Occipital lobe (tissue), 2 donors: ENCODE measurements around the gene TMEM121B. TPM values are rescaled to one million over a fixed set of nuclear protein-coding genes. Genes with fewer than 3 reads are reported as not detected.

ENCODE experiments used
- DNase-seq: peaks from one replicate; lab custom pipeline; 2025; lab: John Stamatoyannopoulos, UW
- total RNA-seq: library from RNA; depleted of rRNA; stranded (reverse); fragments of >200 nt; gene quantifications from one replicate; pipeline ENCODE4 v1.2.3, GENCODE V29; 2014

The TMEM121B gene
- total RNA-seq, 1 donor from 2014 or later = 10.0 TPM

DNA sequence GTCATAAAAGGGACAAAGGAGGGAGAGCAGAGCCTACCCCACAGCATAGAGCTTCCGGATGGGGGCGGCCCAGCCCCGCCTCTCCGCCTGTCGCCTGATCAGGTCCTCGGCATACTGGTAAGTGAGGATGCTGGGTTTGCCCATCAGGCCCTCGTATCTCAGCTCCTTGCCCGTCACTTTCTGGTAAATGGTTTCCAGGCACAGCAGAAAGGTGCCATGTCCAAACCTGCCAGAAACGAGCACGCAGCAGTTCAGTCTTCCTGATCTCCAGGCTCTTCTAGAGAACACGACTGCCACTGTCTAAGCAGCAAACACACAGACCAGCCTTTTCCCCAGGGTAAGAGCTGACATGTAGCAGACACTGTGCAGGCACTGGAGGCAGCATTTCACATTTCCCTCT, 17.4 kb upstream of the TMEM121B start:
- no peak for DNase-seq

GRCh38 chr22:17137861-17138425, 16.8 kb upstream of the TMEM121B start:
- no peak for DNase-seq

DNA sequence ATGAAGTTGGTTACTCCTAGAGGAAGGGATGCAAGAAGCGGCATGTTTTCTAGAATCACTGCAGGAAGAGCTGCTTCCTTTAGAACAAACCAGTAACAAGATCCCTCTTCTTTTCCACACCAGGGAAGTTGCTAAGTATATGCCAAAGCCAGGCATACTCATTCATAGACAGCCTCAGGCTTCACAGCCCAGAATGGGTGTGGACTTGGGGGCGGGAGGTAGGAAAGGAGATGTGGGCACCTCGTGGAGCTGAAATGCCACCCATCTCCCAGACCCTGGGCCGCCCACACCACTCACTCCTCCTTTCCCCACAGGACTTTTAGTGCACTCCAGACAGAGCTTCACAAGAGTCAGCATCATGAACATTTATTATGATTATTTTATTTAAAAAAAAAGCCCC, 16.0 kb upstream of the TMEM121B start:
- no peak for DNase-seq

DNA sequence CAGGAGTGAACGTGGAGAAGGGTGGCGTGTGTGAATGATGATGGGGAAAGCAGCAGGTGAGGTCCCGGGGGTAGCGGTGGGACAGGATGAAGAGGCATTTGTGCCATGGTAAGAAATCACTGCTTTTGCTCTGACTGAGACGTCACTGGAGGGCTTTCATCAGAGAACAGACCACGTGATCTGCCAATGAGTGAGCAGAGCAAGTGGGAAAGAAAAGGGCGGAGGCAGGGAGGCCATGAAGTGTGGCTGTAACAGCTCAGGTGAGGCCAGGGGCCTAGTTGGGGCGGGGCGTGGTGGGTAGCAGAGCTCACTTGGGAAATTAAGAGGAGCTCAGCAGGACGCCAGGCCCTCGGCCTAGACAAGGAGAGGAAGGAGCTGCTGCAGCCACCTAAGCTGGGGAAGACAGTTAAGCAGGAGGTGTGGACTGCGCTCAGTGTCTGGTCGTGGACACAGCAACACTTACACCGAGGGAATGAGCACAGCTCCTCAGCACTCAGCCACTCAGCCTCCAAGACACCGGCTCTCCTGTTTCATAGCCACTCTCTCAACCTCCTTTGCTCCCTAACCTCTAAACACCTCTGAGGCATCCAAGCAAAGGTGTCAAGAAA, 14.1 kb upstream of the TMEM121B start:
- DNase-seq = no peak

GRCh38 chr22:17133137-17133536, 12.0 kb upstream of the TMEM121B start:
- DNase-seq = no peak

- no peak for DNase-seq
Observed at GRCh38 chr22:17132112-17132511, 11.0 kb upstream of the TMEM121B start.

DNA sequence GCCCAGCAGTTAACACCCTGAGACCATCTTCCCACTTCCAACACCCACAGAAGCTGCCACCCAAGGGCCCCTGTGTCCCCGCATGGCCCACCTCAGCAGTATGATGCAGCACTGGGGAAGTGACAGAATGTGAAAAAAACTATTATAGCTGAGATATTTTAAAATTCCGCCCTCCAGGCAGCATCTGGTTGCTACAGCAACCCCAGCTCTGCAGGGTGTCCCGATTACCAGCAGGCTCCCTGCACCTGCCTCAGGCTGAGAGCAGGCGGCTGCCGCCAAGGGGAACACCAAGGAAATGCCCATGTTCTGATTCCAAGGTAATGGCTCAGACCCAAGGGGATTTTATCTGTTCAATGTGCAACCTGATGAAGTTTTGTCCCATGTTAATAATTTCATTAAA, 10.5 kb upstream of the TMEM121B start:
- DNase-seq = peak; percentile 75

GRCh38 chr22:17130199-17130598, 9.0 kb upstream of the TMEM121B start:
- DNase-seq = no peak

- DNase-seq = no peak
Observed at GRCh38 chr22:17120711-17121232, 388 bp downstream of the TMEM121B start.

DNA sequence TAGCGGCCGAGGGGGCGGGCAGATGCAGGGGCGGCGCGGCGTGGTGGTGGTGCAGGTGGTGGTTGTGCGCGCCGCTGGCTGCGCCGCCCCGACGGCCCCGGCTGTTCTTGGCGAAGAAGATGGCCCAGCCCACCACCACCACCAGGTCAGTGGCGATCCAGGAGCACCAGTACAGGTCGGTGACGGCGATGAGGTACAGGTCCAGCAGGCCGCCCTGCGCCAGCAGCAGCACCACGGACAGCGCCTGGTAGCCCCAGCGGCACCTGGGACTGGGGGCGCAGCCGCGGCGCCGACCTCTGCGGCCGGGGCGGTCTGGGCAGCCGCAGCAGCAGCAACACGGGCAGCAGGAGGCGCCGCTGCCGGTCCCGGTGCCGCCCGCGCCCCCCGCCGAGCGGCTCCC, 879 bp downstream of the TMEM121B start:
- DNase-seq = no peak

DNA sequence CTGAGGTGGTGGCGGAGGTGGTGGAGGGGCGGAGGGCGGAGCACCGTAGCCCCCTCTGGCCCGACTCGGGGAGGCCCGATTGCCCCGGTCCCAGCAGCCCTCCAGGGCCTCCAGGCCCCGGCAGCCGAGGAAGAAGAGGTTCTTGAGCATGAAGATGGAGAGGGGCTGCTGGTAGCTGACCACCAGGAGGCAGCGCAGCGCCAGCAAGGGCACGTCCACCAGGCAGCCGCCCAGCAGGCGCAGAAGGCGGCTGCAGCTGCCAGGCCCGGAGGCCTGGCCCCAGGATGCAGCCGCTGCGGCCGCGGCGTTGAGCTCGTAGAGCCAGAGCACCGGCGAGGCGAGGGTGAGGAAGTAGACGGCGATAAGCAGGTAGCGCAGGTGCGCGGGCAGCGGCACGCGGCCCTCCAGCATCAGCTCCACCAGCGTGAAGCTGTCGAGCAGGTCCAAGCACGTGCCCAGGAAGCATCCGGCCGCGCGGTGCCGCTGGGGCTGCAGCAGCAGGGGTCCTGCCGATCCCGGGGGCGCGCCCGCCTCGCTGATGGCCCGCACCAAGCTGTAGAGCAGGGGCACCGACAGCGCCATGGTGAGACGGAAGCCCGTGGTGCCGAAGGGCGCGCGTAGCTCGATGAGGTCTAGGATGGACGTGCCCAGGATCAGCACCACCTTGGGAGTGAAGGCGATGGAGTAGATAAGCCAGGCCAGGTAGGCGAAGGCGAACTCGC, 1.5 kb downstream of the TMEM121B start:
- DNase-seq = no peak

- DNase-seq = no peak
Observed at GRCh38 chr22:17118342-17118741, 2.8 kb downstream of the TMEM121B start.

DNA sequence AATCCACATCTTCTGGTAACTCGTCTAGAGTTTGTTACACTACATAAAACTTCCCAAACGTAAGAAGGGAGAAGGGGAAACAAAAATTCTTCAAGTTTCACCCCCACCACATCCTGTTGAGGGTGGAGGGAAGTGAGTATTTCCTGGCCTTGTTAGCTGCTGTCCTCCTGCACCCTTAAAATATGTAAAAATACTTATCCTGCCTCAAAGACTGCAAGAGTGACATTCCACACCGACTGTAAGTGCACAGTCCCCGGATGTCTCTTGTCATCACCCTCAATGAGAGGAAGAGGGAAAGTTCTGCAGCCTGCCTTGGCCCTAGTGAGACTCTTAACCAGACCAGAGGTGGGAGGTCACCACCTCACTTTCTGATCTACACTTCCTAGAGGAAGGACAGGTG, 3.3 kb downstream of the TMEM121B start:
- DNase-seq = no peak

GRCh38 chr22:17117400-17117799, 3.8 kb downstream of the TMEM121B start:
- DNase-seq = no peak

DNA sequence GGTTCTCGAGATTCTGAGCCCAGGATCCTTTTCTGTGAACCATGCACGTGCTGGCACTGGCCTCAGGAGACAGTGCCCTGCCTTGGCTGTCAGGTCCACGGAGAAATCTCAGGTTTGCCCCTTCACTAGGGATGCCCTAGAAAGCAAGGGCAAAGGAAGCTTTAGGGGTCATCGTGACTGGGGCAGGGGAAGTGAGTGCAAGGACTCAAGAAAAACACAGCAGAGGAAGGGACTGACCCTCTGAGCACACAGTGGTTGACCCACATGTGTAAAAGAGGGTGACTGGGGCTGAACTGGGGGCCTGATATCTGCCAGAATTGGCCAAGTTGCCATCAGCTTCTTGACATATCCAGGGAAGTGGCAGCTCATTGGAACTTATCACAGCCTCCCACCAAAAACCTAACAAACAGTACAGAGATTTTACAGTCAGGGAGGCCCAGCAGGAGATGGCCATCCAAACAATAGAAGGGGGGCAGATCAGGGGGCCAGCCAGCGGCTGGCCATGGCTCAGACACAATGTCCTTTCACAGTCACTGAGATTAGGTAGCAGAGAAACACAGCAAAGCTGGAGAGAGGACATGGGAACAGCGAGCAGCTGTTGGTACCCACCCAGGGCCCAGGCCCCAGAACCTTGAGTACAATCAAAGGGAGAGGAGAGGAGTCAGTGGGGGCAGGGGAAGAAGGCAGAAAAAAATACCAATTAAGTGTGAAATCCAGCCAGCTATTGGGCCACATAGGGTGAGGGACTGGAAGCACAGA, 4.4 kb downstream of the TMEM121B start:
- no peak for DNase-seq

- DNase-seq = no peak
Observed at GRCh38 chr22:17115945-17116565, 5.1 kb downstream of the TMEM121B start.

DNA sequence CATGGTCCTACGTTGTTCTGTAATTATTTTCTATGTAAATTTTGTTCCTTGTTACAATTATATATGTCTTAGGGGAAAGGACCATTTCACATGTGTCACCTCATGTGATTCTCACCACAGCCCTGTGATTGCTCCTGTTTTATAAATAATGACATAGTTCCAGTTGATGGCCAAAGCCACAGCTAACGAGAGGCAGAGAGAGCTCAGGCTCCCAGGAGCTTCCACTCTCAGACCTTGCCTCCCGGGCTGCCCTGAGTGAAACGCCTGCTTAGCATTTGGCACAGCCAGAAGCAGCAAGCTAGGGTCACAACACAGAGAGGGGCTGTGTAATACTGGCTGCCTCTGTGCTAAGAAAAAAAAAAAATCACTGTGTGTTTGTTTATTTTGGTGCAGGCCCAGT, 5.9 kb downstream of the TMEM121B start:
- DNase-seq = no peak

GRCh38 chr22:17114898-17115235, 6.3 kb downstream of the TMEM121B start:
- no peak for DNase-seq

- no peak for DNase-seq
Observed at GRCh38 chr22:17114173-17114897, 6.8 kb downstream of the TMEM121B start.

DNA sequence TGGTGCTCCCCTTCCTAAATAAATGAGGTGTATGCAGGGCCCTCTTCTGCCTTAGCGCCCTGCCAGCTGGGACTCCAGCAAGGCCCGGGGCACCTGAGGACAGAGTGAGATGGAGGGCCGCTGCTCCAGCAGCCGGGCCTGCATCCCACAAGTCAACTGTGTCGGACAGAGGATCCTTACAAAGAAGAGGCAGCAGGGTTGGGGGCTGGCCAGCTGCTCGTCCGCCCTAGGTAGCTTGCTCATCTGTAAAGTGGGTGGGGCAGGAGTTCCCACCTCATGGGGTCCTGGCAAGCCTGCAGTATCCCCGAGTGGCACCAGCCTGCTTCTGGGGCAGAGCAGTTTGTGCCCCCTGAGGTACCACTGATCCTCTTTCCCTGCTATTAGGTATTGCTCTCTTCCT, 7.6 kb downstream of the TMEM121B start:
- DNase-seq = no peak

- DNase-seq = no peak
Observed at GRCh38 chr22:17112491-17113042, 8.6 kb downstream of the TMEM121B start.
